PC-3 (cell line): Measurements from ENCODE around the gene ATP8A1. TPM values are rescaled to one million over a fixed set of nuclear protein-coding genes. Genes with fewer than 3 reads are reported as not detected.

Experiments
- ATAC-seq: fragments of 200-7000 bp; cut with Tn5 transposase; 2 replicates; pipeline ENCODE4 v1.9.1; 2020; ENCODE audit warnings: mild to moderate bottlenecking, moderate library complexity
- BruUV-seq: library from RNA; stranded (reverse); fragments of 400-500 nt; replicated peaks from 2 replicates; lab custom pipeline; 2021; lab: Mats Ljungman, UMichigan
- CTCF ChIA-PET: fragments of 300-600 bp; sonication (Branson Sonifier 250); formaldehyde crosslinking; loops from one replicate; lab custom pipeline; 2022; ENCODE audit warnings: antibody characterized with exemption; lab: Charles Lee
- POLR2A ChIA-PET: fragments of 300-600 bp; sonication (Branson Sonifier 250); formaldehyde crosslinking; loops from one replicate; lab custom pipeline; 2022; ENCODE audit warnings: antibody characterized with exemption; ENCODE audit not compliant: unreplicated experiment; lab: Charles Lee
- DNase-seq: peaks from one replicate; pipeline ENCODE4 v3.0.0-alpha.2; 2015
- H2AFZ ChIP-seq: fragments of 300-600 bp; sonication (generic); 2 replicates; pipeline ENCODE4 v1.6.0; 2016; ENCODE audit warnings: antibody characterized with exemption, low read length
- H3F3A ChIP-seq: fragments of 300-600 bp; sonication (generic); one replicate; pipeline ENCODE4 v1.6.0; 2017; ENCODE audit warnings: antibody characterized with exemption, low read length, control low read depth, mild to moderate bottlenecking; ENCODE audit not compliant: unreplicated experiment
- H3K27ac ChIP-seq: fragments of 300-600 bp; sonication (generic); 2 replicates; pipeline ENCODE4 v1.5.1; 2016; ENCODE audit warnings: mild to moderate bottlenecking, low read length
- H3K27me3 ChIP-seq: fragments of 300-600 bp; sonication (generic); 2 replicates; pipeline ENCODE4 v1.6.1; 2016; ENCODE audit warnings: low read length, mixed read lengths
- H3K36me3 ChIP-seq: fragments of 300-600 bp; sonication (generic); 2 replicates; pipeline ENCODE4 v1.6.1; 2016; ENCODE audit warnings: low read depth, mixed run types, low read length, mixed read lengths
- H3K4me1 ChIP-seq: fragments of 300-600 bp; sonication (generic); 2 replicates; pipeline ENCODE4 v1.5.1; 2016; ENCODE audit warnings: low read length; ENCODE audit not compliant: insufficient read depth
- H3K4me2 ChIP-seq: fragments of 300-600 bp; sonication (generic); 2 replicates; pipeline ENCODE4 v1.6.0; 2016; ENCODE audit warnings: low read length
- H3K4me3 ChIP-seq: fragments of 300-600 bp; sonication (generic); 2 replicates; pipeline ENCODE4 v1.5.1; 2016; ENCODE audit warnings: mild to moderate bottlenecking, low read length, mixed read lengths
- H3K79me2 ChIP-seq: fragments of 300-600 bp; sonication (generic); 2 replicates; pipeline ENCODE4 v1.6.1; 2017; ENCODE audit warnings: low read length, mixed read lengths
- H3K9ac ChIP-seq: fragments of 300-600 bp; sonication (generic); 2 replicates; pipeline ENCODE4 v1.6.0; 2016; ENCODE audit warnings: mild to moderate bottlenecking, low read length
- H3K9me2 ChIP-seq: fragments of 300-600 bp; sonication (generic); replicated peaks from 2 replicates; pipeline ENCODE4 v1.6.1; 2016; ENCODE audit warnings: mixed run types, low read length, mixed read lengths
- H3K9me3 ChIP-seq: fragments of 300-600 bp; sonication (generic); 2 replicates; pipeline ENCODE4 v1.6.1; 2016; ENCODE audit warnings: low read length, mixed read lengths
- H4K20me1 ChIP-seq: fragments of 300-600 bp; sonication (generic); 2 replicates; pipeline ENCODE4 v1.6.1; 2016; ENCODE audit warnings: low read length, mixed read lengths
- CTCF ChIP-seq: fragments of 300-600 bp; sonication (generic); conservative IDR thresholded peaks from 2 replicates; pipeline ENCODE4 v1.5.1; 2017; ENCODE audit warnings: antibody characterized with exemption, low read depth, mild to moderate bottlenecking, low read length
- EZH2 ChIP-seq: fragments of 300-600 bp; sonication (generic); IDR thresholded peaks from one replicate; pipeline ENCODE4 v1.6.1; 2017; ENCODE audit warnings: antibody characterized with exemption, mild to moderate bottlenecking, low read length; ENCODE audit not compliant: unreplicated experiment
- EZH2phosphoT487 ChIP-seq: fragments of 300-600 bp; sonication (generic); IDR thresholded peaks from 2 replicates; pipeline ENCODE4 v1.6.1; 2018; ENCODE audit warnings: mild to moderate bottlenecking, antibody characterized with exemption, low read length, borderline replicate concordance
- intact Hi-C: fragments of 100-400 bp; cut with micrococcal nuclease; formaldehyde crosslinking; loops from 2 replicates; pipeline ENCODE4 v1.9.0; 2023
- total RNA-seq: library from RNA; depleted of rRNA; stranded (reverse); fragments of >200 nt; gene quantifications from 2 replicates; pipeline ENCODE4 v1.2.3, GENCODE V29; 2014

Gene ATP8A1
- total RNA-seq, 1 experiment from 2014 or later, result 3.9 TPM

DNA sequence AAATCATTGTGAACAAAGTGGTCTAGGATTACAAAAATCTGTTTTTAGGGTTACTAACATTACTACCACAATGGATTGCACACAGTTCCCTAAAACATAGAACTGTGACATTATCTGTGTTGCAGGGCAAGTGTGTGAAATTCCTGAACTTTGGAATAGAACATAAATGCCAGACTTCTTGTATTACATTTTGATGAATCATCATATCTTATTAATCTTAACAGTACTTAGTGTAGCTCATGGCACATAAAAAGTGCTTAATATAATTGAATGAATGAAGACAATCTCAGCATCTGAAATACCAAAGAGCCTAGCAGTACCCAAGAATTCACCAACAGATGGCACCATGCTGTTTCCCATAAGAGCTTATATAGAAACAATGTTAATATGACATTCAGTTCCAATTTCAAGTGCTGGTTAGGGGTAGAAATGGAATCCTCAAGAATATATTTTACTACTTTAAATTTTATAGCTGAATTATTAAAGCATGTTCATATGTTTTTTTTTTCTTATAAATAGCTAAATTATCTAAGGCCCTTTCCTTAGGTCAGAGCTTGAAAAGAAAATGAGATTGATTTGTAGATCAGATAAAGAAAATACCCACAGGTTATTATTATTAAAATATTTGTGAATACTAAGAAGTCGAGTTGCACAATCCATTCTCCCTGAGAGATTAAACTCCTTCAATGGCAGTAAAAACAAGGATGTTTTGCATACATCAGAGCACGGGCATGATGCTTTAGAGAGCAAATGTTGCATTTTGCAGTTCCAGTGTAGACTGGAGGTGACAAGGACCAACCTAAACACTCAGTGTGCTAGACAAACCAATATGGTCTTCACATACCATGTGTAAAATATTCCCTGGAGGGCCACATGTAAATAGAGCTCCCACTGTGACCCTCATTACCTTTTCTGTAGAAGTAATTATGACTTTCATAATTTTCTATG, 285.3 kb downstream of the ATP8A1 start:
- H4K20me1 ChIP-seq, result no peaks in the 10 kb centered on the region
- no peak overlapping the region for H3K9ac ChIP-seq
- POLR2A ChIA-PET, result interaction anchor here (0.6 to 0.9 kb wide), 3 partner anchors 25 to 307 kb away, joined by 3 to 11 read pairs (median 3); partner anchors contain the start of gene SHISA3
- no peaks in the 10 kb centered on the region for H3K79me2 ChIP-seq
- CTCF ChIA-PET, result interaction anchor here (0.6 to 1.2 kb wide), 7 partner anchors 12 to 486 kb away, joined by 3 to 18 read pairs (median 4); no protein-coding TSS in a partner anchor
- H3K27ac ChIP-seq, result no peak overlapping the region
- TF ChIP-seq CTCF (peak; percentile 68), EZH2 (no peak), EZH2phosphoT487 (no peak)
- H3K4me3 ChIP-seq, result no peak overlapping the region
- H3K9me2 ChIP-seq, result no peaks in the 10 kb centered on the region
- DNase-seq (peak; percentile 77), ATAC-seq (peak; percentile 80)
- no peaks in the 10 kb centered on the region for H3K9me3 ChIP-seq
- BruUV-seq, result no TSS peak
- intact Hi-C loops, result loop anchor here (1.0 to 5.0 kb wide), 4 partner anchors 25 to 149 kb away; partner anchors contain the start of gene SHISA3
- H3K4me1 ChIP-seq, result no peaks in the 10 kb centered on the region
- H3K36me3 ChIP-seq, result no peaks in the 10 kb centered on the region
- no peaks in the 10 kb centered on the region for H3K27me3 ChIP-seq
- no peaks in the 10 kb centered on the region for H3F3A ChIP-seq
- no peak overlapping the region for H2AFZ ChIP-seq
- no peak overlapping the region for H3K4me2 ChIP-seq

- no peak for TF ChIP-seq CTCF
- no peak for TF ChIP-seq EZH2phosphoT487
- TF ChIP-seq EZH2, result no peak
- Histone ChIP-seq H3K4me3 (no peak overlapping the region), H3K9me2 (no peaks in the 10 kb centered on the region), H3K36me3 (no peaks in the 10 kb centered on the region), H3K4me1 (no peaks in the 10 kb centered on the region), H3F3A (no peaks in the 10 kb centered on the region), H2AFZ (no peak overlapping the region), H3K79me2 (no peaks in the 10 kb centered on the region), H3K4me2 (no peak overlapping the region), H3K27me3 (no peaks in the 10 kb centered on the region), H3K9ac (no peak overlapping the region), H3K27ac (no peak overlapping the region), H4K20me1 (no peaks in the 10 kb centered on the region), H3K9me3 (no peaks in the 10 kb centered on the region)
- DNase-seq (no peak), ATAC-seq (no peak)
- BruUV-seq, result no TSS peak
- intact Hi-C loops, result no loop called here
- ChIA-PET CTCF (no interaction called here), POLR2A (no interaction called here)
These were observed 287.4 kb downstream of the ATP8A1 start for GRCh38 chr4:42369489-42369888.

GRCh38 chr4:42366959-42367358, 289.9 kb downstream of the ATP8A1 start:
- H3K9me3 ChIP-seq, result no peaks in the 10 kb centered on the region
- no peak overlapping the region for H3K9ac ChIP-seq
- H3K4me2 ChIP-seq, result no peak overlapping the region
- intact Hi-C loops, result no loop called here
- no peaks in the 10 kb centered on the region for H3K79me2 ChIP-seq
- H3K4me3 ChIP-seq, result no peak overlapping the region
- no peaks in the 10 kb centered on the region for H3K27me3 ChIP-seq
- POLR2A ChIA-PET, result no interaction called here
- DNase-seq (no peak), ATAC-seq (no peak)
- no peak overlapping the region for H2AFZ ChIP-seq
- no peak overlapping the region for H3K27ac ChIP-seq
- BruUV-seq, result no TSS peak
- no peaks in the 10 kb centered on the region for H4K20me1 ChIP-seq
- H3K36me3 ChIP-seq, result no peaks in the 10 kb centered on the region
- CTCF ChIA-PET, result no interaction called here
- no peak for TF ChIP-seq EZH2
- TF ChIP-seq CTCF, result no peak
- no peak for TF ChIP-seq EZH2phosphoT487
- H3F3A ChIP-seq, result no peaks in the 10 kb centered on the region
- H3K4me1 ChIP-seq, result no peaks in the 10 kb centered on the region
- no peaks in the 10 kb centered on the region for H3K9me2 ChIP-seq
